Astrocyte (in vitro differentiated cells and primary cell): Measurements from ENCODE around the gene HIF1AN. TPM values are rescaled to one million over a fixed set of nuclear protein-coding genes. Genes with fewer than 3 reads are reported as not detected.

Experiments
- DNase-seq: peaks from one replicate; pipeline ENCODE4 v3.0.0-alpha.2; 2010; ENCODE audit warnings: low read depth
- FAIRE-seq: peaks from 2 replicates; lab custom pipeline; 2011; peaks lifted over from hg19 to GRCh38; lab: Jason Lieb, UNC
- H2AFZ ChIP-seq: 2 replicates; pipeline ENCODE4 v1.6.0; 2012; ENCODE audit warnings: low read depth, low read length, inconsistent platforms
- H3K27ac ChIP-seq: 2 replicates; pipeline ENCODE4 v1.5.1; 2011; ENCODE audit warnings: low read depth, low read length, inconsistent platforms
- H3K27me3 ChIP-seq: 2 replicates; pipeline ENCODE4 v1.6.0; 2011; ENCODE audit warnings: low read length, inconsistent platforms; ENCODE audit not compliant: insufficient read depth
- H3K36me3 ChIP-seq: 2 replicates; pipeline ENCODE4 v1.5.1; 2011; ENCODE audit warnings: low read length, inconsistent platforms; ENCODE audit not compliant: insufficient read depth
- H3K4me1 ChIP-seq: 2 replicates; pipeline ENCODE4 v1.5.1; 2011; ENCODE audit warnings: low read length, inconsistent platforms; ENCODE audit not compliant: insufficient read depth
- H3K4me2 ChIP-seq: 2 replicates; pipeline ENCODE4 v1.6.0; 2012; ENCODE audit warnings: low read length, inconsistent platforms
- H3K4me3 ChIP-seq: 2 replicates; pipeline ENCODE4 v1.5.1; 2011; ENCODE audit warnings: low read depth, mild to moderate bottlenecking, low read length, inconsistent platforms; ENCODE audit not compliant: insufficient read depth
- H3K79me2 ChIP-seq: 2 replicates; pipeline ENCODE4 v1.6.0; 2012; ENCODE audit warnings: mild to moderate bottlenecking, low read length, inconsistent platforms; ENCODE audit not compliant: insufficient read depth
- H3K9ac ChIP-seq: 2 replicates; pipeline ENCODE4 v1.6.0; 2012; ENCODE audit warnings: mild to moderate bottlenecking, low read length, inconsistent platforms
- H3K9me3 ChIP-seq: 2 replicates; pipeline ENCODE4 v1.5.1; 2012; ENCODE audit warnings: low read depth, mild to moderate bottlenecking, low read length, inconsistent platforms; ENCODE audit not compliant: insufficient read depth
- H4K20me1 ChIP-seq: 2 replicates; pipeline ENCODE4 v1.6.0; 2012; ENCODE audit warnings: low read length, inconsistent platforms; ENCODE audit not compliant: insufficient read depth
- H3K27ac Mint-ChIP-seq: one replicate; pipeline ENCODE4 v1.8.0; 2021; ENCODE audit warnings: mild to moderate bottlenecking, mixed read lengths; ENCODE audit not compliant: unreplicated experiment
- H3K27me3 Mint-ChIP-seq: one replicate; pipeline ENCODE4 v1.8.0; 2021; ENCODE audit warnings: low read depth, mixed read lengths; ENCODE audit not compliant: unreplicated experiment
- H3K36me3 Mint-ChIP-seq: one replicate; pipeline ENCODE4 v1.8.0; 2021; ENCODE audit warnings: low read depth, mixed read lengths; ENCODE audit not compliant: unreplicated experiment
- H3K4me1 Mint-ChIP-seq: one replicate; pipeline ENCODE4 v1.8.0; 2021; ENCODE audit warnings: low read depth, mixed read lengths; ENCODE audit not compliant: unreplicated experiment
- H3K4me3 Mint-ChIP-seq: one replicate; pipeline ENCODE4 v1.8.0; 2021; ENCODE audit warnings: mild to moderate bottlenecking, moderate library complexity, mixed read lengths; ENCODE audit not compliant: unreplicated experiment
- H3K9me3 Mint-ChIP-seq: one replicate; pipeline ENCODE4 v1.8.0; 2021; ENCODE audit warnings: mild to moderate bottlenecking, mixed read lengths; ENCODE audit not compliant: unreplicated experiment
- EZH2 ChIP-seq: IDR thresholded peaks from 2 replicates; pipeline ENCODE4 v1.6.1; 2012; ENCODE audit warnings: mild to moderate bottlenecking, low read length, inconsistent platforms; ENCODE audit not compliant: insufficient read depth
- total RNA-seq: library from RNA; stranded (reverse); gene quantifications from 2 replicates; pipeline ENCODE4 v1.2.1, GENCODE V29; 2021
- TF ChIP-seq, protein P1 (sequence below): IDR thresholded peaks from 2 replicates; pipeline ENCODE4 v1.5.1; 2011; ENCODE audit warnings: low read depth, mild to moderate bottlenecking, inconsistent platforms, low read length, moderate library complexity; ENCODE audit not compliant: insufficient read depth

The HIF1AN gene
- total RNA-seq, 1 donor from 2014 or later, result 49.4 TPM

DNA sequence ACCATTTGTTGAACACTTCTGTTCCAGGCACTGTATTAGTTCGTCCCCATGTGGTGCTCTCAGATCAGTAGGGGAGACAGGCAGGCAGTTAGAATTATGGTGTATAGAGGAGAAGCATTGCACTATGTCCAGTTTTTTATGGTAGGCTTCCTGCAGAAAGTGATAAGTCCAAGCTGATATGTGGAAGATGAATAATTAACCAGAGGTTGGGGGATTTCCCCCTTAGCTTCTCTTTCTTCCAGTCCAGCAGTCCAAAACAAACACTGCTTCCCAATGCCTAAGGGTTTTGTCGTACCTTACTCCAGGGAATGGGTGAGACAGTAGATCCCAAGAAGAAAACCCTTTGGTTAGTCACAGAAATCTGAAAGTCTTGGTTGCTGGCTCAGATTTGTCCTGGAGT is 19.2 kb downstream of the HIF1AN start:
- Histone ChIP-seq H3K79me2 (no peaks in the 10 kb centered on the region), H3K9me3 (no peaks in the 10 kb centered on the region), H3K27ac (no peak overlapping the region), H3K36me3 (peaks cover 17% of the 10 kb centered on the region), H2AFZ (no peak overlapping the region), H3K4me2 (no peak overlapping the region), H3K9ac (no peak overlapping the region), H3K27me3 (no peaks in the 10 kb centered on the region), H3K4me3 (no peak overlapping the region), H4K20me1 (peaks cover 4% of the 10 kb centered on the region), H3K4me1 (no peaks in the 10 kb centered on the region)
- Mint-ChIP-seq H3K4me3 (no peak overlapping the region), H3K36me3 (peaks cover 28% of the 10 kb centered on the region), H3K27ac (no peak overlapping the region), H3K9me3 (no peaks in the 10 kb centered on the region), H3K27me3 (no peaks in the 10 kb centered on the region), H3K4me1 (no peaks in the 10 kb centered on the region)
- TF ChIP-seq, protein P1, sequence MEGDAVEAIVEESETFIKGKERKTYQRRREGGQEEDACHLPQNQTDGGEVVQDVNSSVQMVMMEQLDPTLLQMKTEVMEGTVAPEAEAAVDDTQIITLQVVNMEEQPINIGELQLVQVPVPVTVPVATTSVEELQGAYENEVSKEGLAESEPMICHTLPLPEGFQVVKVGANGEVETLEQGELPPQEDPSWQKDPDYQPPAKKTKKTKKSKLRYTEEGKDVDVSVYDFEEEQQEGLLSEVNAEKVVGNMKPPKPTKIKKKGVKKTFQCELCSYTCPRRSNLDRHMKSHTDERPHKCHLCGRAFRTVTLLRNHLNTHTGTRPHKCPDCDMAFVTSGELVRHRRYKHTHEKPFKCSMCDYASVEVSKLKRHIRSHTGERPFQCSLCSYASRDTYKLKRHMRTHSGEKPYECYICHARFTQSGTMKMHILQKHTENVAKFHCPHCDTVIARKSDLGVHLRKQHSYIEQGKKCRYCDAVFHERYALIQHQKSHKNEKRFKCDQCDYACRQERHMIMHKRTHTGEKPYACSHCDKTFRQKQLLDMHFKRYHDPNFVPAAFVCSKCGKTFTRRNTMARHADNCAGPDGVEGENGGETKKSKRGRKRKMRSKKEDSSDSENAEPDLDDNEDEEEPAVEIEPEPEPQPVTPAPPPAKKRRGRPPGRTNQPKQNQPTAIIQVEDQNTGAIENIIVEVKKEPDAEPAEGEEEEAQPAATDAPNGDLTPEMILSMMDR, result no peak
- TF ChIP-seq EZH2, result no peak
- DNase-seq (no peak), FAIRE-seq (no peak)

DNA sequence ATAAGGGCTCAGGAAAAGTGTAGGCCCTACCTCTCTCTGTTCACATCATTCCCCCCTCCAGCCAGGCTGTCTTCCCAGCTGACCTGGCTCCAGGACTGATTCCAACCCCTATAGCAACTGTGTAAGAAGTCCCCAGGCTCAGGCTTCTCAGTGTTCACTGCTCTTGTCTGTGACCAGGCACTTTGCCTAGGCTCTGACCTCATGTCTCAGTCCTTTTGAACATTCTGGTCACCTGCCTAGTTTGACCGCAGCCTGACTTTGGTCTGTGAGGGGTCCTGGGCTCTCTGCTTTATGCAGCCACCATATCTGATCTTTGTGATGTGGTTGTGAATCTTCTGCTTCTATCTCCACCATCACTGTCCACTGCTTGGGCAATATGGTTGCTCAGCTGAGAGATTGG is 24.5 kb downstream of the HIF1AN start:
- peaks cover 12% of the 10 kb centered on the region for H3K36me3 Mint-ChIP-seq
- TF ChIP-seq, protein P1, result no peak
- TF ChIP-seq EZH2, result no peak

DNA sequence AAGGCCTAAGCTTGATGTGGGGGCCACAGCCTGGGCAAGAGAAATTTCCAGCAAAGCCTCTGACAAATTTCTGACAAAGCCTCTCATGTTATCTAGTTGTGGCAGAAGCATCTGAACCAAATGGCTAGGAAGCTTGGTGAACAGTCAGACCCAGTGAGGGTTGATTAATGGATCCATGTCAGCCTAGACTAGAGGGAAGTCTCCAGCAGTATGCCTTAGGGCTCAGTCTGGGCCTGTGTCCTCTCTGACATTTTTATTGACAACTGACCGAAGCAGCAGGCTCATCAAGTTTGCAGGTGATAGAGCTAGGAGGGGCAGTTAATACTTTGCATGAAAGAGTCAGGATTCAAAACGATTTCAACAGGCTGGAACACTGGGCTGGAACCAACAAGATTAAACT is 25.3 kb downstream of the HIF1AN start:
- Mint-ChIP-seq H3K27me3 (peaks cover 34% of the 10 kb centered on the region), H3K27ac (no peak overlapping the region), H3K4me1 (peaks cover 2% of the 10 kb centered on the region), H3K9me3 (peaks cover 2% of the 10 kb centered on the region), H3K4me3 (no peak overlapping the region), H3K36me3 (peaks cover 10% of the 10 kb centered on the region)
- Histone ChIP-seq H3K4me2 (no peak overlapping the region), H3K27ac (no peak overlapping the region), H3K9ac (no peak overlapping the region), H2AFZ (no peak overlapping the region), H3K27me3 (peaks cover 29% of the 10 kb centered on the region), H3K4me3 (no peak overlapping the region), H3K4me1 (peaks cover 12% of the 10 kb centered on the region), H3K9me3 (peaks cover 4% of the 10 kb centered on the region), H3K36me3 (peaks cover 6% of the 10 kb centered on the region), H4K20me1 (peaks cover 11% of the 10 kb centered on the region), H3K79me2 (no peaks in the 10 kb centered on the region)
- no peak for DNase-seq
- TF ChIP-seq, protein P1, result no peak
- no peak for TF ChIP-seq EZH2
- no peak for FAIRE-seq

More for the DNA sequence above, 24.5 kb downstream of the HIF1AN start:
- H3K4me2 ChIP-seq, result no peak overlapping the region
- H3K27me3 Mint-ChIP-seq, result peaks cover 31% of the 10 kb centered on the region
- H3K4me3 ChIP-seq, result no peak overlapping the region
- peaks cover 2% of the 10 kb centered on the region for H3K4me1 Mint-ChIP-seq
- no peak overlapping the region for H3K4me3 Mint-ChIP-seq
- H3K27ac Mint-ChIP-seq, result no peak overlapping the region
- H3K4me1 ChIP-seq, result peaks cover 12% of the 10 kb centered on the region
- DNase-seq (no peak), FAIRE-seq (no peak)
- peaks cover 2% of the 10 kb centered on the region for H3K9me3 Mint-ChIP-seq
- H3K9ac ChIP-seq, result no peak overlapping the region
- H4K20me1 ChIP-seq, result peaks cover 11% of the 10 kb centered on the region
- peaks cover 4% of the 10 kb centered on the region for H3K9me3 ChIP-seq
- no peak overlapping the region for H3K27ac ChIP-seq
- H2AFZ ChIP-seq, result no peak overlapping the region
- no peaks in the 10 kb centered on the region for H3K79me2 ChIP-seq
- peaks cover 6% of the 10 kb centered on the region for H3K36me3 ChIP-seq
- peaks cover 22% of the 10 kb centered on the region for H3K27me3 ChIP-seq
